Measurements from ENCODE around the gene UBLCP1. TPM values are rescaled to one million over a fixed set of nuclear protein-coding genes. Genes with fewer than 3 reads are reported as not detected.
A peak's percentile ranks its signal among the peaks of the same experiment; 100 is the strongest.
"Not testable (repeated sequence)": the region's sequence is repeated elsewhere in the genome, so short reads cannot be mapped to it uniquely, and the experiment has no call there.

UBLCP1 gene
- total RNA-seq, 1 donor from 2014 or later = 15.0 TPM

DNA sequence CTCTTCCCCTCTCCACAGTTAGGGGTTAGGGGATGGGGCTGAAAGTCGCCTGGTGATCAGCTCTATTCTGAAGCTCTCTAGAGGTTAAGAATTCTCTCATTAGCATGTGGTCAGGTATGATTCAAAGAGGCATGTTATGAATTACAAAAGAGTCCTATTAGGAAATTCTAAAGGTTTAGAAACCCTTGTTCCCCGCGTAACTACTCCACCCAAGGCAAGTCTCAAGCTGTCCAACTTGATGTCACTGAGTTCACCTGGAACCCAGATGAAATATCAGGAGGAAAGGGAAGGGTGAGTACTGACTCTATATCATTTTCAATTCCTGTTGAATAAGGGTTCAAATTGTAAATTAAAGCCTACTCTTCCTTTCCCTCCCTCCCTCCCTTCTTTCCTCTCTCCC is 35.6 kb upstream of the UBLCP1 start:
- Histone ChIP-seq H3K27me3 (no peaks in the 10 kb centered on the region), H3K36me3 (no peaks in the 10 kb centered on the region), H3K4me3 (no peak overlapping the region), H3K4me1 (no peaks in the 10 kb centered on the region), H3K27ac (no peak overlapping the region), H3K9me3 (no peaks in the 10 kb centered on the region)
- DNase-seq (ENCODE audit: extremely low spot score in 2 of 2) = no peak
- peak in 1 of 2 donors; percentile 30 for TF ChIP-seq POLR2AphosphoS5 (IDR thresholded peaks at IDR 0.05; ENCODE audit: insufficient read depth in 1 of 2, low read depth in 1 of 2)
- no peak for TF ChIP-seq CTCF (IDR thresholded peaks at IDR 0.05)
- TF ChIP-seq POLR2A (IDR thresholded peaks at IDR 0.05) = no peak
- intact Hi-C loops (cut with DNase I) = no loop called here

DNA sequence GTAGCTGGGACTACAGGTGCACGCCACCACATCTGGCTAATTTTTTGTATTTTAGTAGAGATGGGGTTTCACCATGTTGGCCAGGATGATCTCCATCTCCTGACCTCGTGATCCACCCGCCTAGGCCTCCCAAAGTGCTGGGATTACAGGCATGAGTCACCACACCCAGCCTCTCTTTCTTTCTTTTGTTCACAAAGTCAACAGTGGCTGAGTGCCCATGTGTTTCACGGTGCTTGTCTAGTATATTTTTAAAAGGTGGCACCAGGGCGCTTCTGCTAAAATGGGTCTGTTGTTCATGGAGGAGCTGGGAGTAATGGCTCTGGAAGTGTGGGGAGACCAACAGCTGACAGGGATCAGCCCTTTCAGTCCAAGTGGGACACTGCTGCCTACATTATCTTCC is 35.0 kb upstream of the UBLCP1 start:
- H3K36me3 ChIP-seq; H3K27me3 ChIP-seq; intact Hi-C loops (cut with DNase I); H3K4me1 ChIP-seq; H3K9me3 ChIP-seq; H3K27ac ChIP-seq; DNase-seq (ENCODE audit: extremely low spot score in 2 of 2); H3K4me3 ChIP-seq: not testable (repeated sequence)
- TF ChIP-seq POLR2AphosphoS5 (IDR thresholded peaks at IDR 0.05; ENCODE audit: insufficient read depth in 1 of 2, low read depth in 1 of 2) = peak in 1 of 2 donors; percentile 45

- no peak overlapping the region for H3K4me3 ChIP-seq
- no peaks in the 10 kb centered on the region for H3K36me3 ChIP-seq
- H3K4me1 ChIP-seq = no peaks in the 10 kb centered on the region
- H3K27me3 ChIP-seq = no peaks in the 10 kb centered on the region
- no peak overlapping the region for H3K27ac ChIP-seq
- TF ChIP-seq POLR2AphosphoS5 (IDR thresholded peaks at IDR 0.05; ENCODE audit: insufficient read depth in 1 of 2, low read depth in 1 of 2) (no peak), CTCF (IDR thresholded peaks at IDR 0.05) (no peak), POLR2A (IDR thresholded peaks at IDR 0.05) (no peak)
- no peak for DNase-seq (ENCODE audit: extremely low spot score in 2 of 2)
- no peaks in the 10 kb centered on the region for H3K9me3 ChIP-seq
- intact Hi-C loops (cut with DNase I) = no loop called here
Observed at GRCh38 chr5:159230657-159231056, 32.4 kb upstream of the UBLCP1 start.

DNA sequence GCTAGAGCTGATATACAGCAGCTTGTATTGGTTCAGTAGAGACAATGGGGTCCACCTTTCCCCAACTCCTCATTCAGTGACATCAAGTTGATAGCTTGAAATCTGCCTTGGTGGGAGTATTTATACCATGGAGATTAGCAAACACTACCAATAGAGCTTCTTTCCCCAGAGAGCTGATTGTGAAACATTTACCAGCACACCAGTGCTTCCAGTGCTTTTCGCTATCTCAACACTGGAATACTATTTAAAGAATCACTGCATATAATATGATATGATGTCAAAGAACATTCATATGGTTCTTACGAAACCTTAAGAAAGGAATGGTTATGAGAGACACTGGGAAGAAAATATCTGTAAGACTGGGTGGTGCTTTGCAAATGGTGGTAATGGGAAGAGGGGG is 31.9 kb upstream of the UBLCP1 start:
- no peak overlapping the region for H3K27ac ChIP-seq
- DNase-seq (ENCODE audit: extremely low spot score in 2 of 2) = no peak
- no peaks in the 10 kb centered on the region for H3K27me3 ChIP-seq
- no peak overlapping the region for H3K4me3 ChIP-seq
- intact Hi-C loops (cut with DNase I) = no loop called here
- no peaks in the 10 kb centered on the region for H3K4me1 ChIP-seq
- TF ChIP-seq CTCF (IDR thresholded peaks at IDR 0.05) = no peak
- TF ChIP-seq POLR2AphosphoS5 (IDR thresholded peaks at IDR 0.05; ENCODE audit: insufficient read depth in 1 of 2, low read depth in 1 of 2) = no peak
- TF ChIP-seq POLR2A (IDR thresholded peaks at IDR 0.05) = no peak
- no peaks in the 10 kb centered on the region for H3K36me3 ChIP-seq
- H3K9me3 ChIP-seq = no peaks in the 10 kb centered on the region

GRCh38 chr5:159235871-159236520 is 27.1 kb upstream of the UBLCP1 start:
- H3K4me1 ChIP-seq; DNase-seq (ENCODE audit: extremely low spot score in 2 of 2); H3K36me3 ChIP-seq; H3K27me3 ChIP-seq; intact Hi-C loops (cut with DNase I); H3K9me3 ChIP-seq; H3K4me3 ChIP-seq; H3K27ac ChIP-seq: not testable (repeated sequence)

DNA sequence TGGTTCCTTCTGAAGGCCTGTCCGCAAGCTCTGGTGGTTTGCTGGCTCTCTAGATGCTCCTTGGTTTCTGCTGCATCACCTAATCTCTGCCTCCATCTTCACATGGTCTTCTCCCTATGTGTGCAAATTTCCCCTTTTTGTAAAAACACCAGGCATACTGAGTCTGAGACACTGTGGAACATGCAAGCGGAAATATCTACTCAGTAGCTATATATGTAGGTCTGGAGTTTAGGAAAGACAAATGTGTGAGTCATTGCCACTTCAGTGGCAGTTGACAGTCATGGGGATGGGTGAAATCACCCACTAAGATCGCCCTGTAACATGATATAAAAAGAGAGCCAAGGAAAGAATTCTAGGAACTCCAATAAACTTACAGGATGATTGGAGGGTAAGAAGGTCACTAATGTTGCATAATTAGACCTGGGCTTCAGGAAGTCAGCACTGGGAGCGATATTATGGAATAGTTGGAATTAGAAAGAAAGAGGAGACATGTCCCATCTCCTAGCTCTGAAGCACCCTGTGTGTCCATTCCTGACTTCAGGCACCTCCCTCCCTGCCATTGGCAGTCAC is 22.7 kb upstream of the UBLCP1 start:
- H3K27ac ChIP-seq = no peak overlapping the region
- intact Hi-C loops (cut with DNase I) = no loop called here
- no peaks in the 10 kb centered on the region for H3K9me3 ChIP-seq
- H3K27me3 ChIP-seq = no peaks in the 10 kb centered on the region
- TF ChIP-seq POLR2A (IDR thresholded peaks at IDR 0.05) (no peak), POLR2AphosphoS5 (IDR thresholded peaks at IDR 0.05; ENCODE audit: insufficient read depth in 1 of 2, low read depth in 1 of 2) (no peak)
- H3K4me3 ChIP-seq = no peak overlapping the region
- no peaks in the 10 kb centered on the region for H3K36me3 ChIP-seq
- DNase-seq (ENCODE audit: extremely low spot score in 2 of 2) = no peak
- H3K4me1 ChIP-seq = no peaks in the 10 kb centered on the region

Data from vagina (tissue), 2 donors.